GDM1 (cell line): ENCODE measurements around the gene EGFR.

Source experiments
- DNase-seq: peaks from one replicate; lab custom pipeline; 2025; lab: John Stamatoyannopoulos, UW

EGFR gene

DNA sequence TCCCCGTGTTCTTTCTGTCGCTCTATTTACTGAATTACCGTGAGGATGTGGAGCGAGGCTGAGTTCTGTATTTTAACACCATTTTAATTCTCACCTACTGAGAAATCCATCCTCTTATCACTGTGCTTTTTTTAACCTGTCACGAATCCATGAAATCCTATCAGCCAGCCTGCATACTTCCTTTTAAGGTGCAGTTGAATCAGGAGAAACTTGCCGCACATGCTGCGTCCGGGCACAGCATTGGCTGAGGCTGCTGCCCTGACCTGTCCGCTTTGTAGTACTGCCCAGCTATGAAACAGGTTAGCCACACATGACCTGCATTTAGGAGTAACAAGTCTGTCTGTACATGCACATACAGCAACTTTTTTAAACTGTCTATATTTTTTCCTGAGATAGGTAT, 82.5 kb downstream of the EGFR start:
- DNase-seq: no peak

DNA sequence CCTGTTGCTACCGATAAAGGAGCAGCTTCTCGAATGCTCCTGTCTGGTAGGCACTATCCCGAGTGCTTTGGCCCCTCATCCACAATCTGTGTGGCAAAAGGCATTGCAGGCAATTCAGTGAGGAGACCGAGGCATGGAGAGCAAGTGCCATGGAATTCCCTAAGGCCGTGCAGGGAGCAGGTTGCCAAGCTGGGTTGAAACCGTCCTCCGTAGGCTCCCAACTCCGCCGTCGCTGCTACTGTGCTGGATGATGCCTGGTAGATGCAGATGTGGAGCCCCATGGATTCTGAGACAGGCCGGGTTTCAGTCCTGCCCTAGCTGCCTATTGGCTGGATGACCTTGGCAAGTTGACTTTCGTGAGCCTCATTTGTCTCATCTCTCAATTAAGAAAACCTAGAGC, 85.3 kb downstream of the EGFR start:
- no peak for DNase-seq

DNA sequence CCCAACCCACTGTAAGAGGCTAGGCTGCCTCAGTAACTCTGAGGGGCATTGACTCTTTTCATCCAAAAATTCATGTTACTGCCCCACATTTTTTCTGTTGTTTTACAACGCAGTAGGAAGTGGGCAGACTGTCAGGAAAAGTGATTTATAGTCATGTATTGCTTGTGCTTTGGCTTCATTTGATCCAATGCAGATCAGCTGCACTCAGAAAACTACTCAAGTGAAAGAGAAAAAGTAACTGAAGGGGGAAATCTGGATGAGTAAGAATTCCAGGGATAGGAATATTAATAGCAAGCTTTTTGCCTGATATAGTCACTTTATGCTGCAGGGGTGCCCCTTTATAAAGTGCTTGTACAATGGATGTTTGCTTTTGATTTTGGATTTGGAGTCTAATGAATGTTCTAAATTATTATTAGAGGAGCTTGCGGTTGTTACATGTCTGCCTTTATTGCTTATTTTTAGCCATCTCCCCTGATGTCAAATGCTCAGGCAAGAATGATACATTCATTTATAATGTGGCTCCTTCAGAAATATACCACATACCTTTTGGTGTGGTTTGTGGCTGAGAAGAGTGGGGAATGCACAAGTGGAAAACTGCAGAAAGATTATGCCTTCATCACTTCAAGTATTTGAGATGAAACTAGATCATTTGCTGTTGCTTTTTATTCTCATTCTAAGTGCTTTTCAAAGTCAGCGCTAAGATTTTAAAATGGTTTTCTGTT, 86.1 kb downstream of the EGFR start:
- DNase-seq: no peak

DNA sequence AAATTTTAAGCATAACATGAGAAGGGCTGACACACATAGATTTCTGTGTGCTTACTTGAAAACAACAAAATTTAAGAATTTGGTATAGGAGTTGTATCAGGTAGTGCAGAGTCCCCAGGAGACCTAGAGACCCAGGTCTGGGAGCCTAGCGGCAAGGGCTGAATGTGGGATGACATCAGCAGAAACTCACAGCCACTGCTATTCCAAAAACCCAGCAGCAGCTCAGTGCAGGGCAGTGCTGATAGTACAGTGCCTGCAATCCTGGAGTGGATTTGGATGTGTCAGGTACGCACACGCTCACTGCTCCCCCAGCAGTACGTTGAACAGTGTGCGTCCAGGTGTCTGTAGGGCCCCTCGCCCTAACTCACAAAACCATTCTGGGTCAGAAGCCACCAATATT, 87.1 kb downstream of the EGFR start:
- DNase-seq: no peak

DNA sequence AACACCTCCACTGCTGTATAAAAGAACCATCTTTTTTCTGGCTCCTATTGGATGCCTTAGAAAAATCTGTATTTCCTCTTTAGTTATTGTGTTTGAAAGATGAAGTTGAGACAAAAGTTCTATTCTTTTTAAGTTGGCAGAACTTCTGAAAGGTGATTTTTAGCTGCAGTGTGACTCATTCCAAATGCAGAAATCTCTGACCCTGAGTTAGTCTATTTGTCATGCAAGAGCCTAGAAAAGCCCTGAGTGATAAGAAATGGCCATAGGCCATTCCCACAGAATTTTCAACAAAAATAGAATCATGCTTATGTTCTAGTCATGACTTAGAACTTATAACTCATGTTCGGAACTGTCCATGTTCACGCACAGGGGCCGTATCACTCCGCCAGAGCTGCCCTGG, 89.1 kb downstream of the EGFR start:
- no peak for DNase-seq

DNA sequence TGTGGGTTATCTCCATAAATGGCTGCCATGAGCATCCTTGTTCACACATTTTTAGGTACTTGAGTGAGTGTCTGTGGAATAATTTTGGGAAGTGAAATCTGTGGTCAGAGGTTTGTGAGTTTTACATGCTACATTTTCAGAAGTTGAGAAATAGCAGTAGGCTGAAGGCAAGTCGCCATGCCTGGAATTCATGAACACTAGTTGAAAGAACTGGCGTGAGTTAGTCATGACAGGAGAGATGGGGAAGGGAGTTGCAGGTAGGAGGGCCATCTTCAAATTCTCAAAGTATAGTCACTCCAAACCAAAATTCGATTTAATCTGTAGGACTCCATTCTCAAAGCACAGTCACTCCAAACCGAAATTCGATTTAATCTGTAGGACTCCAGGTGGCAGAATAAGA, 89.6 kb downstream of the EGFR start:
- DNase-seq: no peak

DNA sequence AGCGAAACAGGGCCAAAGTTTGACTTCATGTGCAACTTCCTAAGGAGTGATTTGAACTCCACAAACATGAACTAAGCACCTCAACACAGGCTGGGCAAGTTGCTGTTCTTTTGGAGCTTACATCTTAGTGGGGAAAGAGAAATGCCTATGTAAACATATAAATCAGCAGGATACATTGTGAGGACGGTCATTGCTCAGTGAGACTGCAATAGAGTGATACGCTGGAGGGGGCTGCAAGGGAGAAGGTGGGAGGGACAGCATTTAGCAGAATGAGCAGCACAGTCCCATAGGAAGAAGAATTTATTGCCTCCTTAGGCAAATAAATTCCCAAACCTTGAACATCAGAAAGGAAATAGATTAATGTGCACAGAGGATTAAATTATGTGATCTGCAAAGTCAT, 90.0 kb downstream of the EGFR start:
- no peak for DNase-seq

DNA sequence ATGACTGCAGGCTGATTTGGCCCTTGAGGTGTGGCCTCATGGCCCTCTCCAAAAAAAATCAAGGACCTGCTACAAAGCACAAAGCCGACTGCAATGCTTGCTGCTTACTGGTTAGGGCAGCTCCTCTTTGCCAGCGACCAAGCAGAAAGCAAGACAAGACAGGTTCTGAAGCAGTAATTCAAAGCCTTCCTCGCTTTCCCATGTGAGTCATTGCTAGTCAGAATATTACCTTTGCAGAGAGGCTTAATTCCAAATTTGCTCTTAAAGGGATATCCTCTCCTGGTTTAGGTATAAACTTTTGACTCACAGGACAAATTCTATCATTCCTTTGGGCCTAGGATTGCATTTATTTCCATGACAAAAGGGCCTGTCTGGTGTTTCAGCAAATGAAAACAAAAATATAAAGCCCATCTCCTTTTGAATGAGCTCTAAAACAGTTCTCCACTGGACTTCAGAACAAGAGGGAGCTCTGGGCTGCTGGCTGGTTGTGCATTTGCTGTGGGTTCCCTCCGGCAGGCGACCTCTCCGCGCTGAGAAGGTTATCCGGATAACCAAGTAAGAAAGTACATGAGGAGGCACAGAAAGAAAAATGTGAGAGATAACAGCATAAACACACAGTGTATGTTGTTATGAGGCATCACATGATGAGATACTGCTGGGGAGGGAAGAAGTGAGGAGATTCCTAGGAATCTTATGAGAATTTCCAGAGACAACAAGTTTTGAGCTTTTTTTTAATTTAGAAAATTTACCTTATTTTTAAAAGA, 90.8 kb downstream of the EGFR start:
- no peak for DNase-seq

DNA sequence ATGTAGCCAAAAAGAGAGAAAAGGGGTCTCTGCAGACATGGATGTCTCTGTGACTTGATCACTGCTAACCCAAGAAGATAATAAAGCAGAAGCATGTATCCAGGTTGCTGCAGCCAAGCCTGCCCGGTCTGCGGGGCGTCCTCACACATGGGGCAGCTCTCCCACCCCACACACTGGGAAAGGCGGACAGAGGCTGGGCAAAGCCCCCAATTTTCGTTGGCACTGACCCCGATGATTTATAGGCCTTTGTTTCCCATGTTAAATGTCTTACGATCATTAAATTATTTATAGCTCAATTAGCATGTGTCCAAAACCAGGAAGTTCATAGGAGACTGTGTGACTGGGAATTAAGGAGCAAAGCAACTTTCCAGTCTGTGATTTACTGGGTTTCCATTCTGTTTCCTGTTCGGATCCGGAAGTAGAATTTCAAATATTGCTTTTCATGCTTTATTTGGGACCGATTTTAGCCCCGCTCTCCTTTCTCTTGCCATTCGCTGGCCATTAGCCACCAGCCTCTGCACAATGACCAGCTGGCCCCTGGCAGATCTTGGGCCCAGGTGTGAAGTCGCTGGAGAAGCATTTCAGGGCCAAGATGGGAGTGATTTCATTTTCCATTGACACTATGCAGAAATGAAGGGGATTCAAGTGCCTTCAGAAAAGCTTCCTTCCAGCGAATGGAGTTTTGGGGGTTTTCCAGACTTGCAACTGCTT, 91.6 kb downstream of the EGFR start:
- DNase-seq: no peak

DNA sequence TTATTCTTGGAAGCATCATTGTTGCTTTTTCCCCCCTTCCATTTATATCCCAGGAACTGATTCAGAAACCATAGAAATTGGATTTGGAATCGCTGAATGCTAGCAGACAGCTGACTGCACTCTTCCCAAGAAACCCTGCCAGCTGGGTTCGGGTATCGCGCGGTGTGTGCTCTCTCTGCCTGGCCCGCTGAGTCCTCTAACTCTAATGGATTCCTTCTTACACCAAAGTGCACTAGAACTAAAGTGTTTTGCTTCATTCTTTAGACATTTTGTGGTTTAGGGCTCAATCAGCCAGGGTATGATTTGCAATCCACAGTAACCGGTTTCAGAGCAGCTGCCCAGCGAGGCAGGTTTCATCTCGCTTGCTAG, 92.2 kb downstream of the EGFR start:
- no peak for DNase-seq

DNA sequence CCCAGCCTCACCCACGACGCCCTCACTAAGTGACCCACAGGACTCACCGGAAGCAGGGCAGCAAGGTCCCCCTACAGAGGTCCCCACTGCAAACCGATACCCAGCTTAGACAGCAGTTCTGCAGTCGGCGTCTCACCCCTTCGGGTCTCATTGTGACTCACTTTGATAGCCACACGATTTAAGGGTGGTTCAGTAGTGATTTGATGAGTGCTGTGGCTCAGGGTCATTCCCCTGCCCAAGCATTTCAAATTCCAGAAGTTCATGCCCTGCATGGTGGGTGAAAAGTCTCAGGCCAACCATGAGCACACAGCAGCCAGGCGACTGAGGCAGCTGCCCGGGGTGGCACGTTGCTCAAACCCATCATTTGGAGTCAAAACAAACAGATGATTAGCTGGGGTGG, 93.2 kb downstream of the EGFR start:
- no peak for DNase-seq

DNA sequence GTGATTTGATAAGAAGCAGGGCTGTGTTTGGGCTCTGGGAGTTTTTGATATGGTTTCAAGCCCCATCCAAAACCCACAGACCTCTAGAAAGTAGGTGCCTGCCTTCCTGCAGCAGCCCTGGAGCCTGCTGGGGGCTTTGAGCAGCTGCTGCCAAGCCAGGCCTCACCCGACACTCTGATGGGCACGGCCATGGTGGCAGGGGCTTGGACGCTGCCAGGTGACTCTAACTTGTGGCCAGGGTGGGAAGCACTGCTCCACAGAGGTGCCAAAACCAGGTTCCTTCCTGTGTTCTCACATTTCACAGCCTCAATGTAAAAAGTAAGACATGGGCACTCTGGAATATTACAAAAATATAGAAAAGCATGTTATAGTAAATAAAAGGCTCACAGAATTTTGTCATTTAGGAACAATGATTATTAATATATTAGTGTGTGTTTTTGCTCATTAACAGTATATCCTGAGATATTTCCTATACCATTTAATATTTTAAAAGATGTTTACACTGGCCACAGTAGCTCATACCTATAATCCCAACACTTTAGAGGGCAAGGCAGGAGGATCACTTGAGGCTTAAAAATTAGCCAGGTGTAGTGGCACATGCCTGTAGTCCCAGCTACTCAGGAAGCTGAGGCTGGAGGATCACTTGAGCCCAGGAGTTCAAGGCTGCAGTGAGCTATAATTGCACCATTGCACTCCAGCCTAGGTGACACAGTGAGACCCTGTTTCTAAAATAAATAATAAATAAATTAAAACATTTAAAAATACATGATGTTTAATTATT, 95.1 kb downstream of the EGFR start:
- DNase-seq: no peak

DNA sequence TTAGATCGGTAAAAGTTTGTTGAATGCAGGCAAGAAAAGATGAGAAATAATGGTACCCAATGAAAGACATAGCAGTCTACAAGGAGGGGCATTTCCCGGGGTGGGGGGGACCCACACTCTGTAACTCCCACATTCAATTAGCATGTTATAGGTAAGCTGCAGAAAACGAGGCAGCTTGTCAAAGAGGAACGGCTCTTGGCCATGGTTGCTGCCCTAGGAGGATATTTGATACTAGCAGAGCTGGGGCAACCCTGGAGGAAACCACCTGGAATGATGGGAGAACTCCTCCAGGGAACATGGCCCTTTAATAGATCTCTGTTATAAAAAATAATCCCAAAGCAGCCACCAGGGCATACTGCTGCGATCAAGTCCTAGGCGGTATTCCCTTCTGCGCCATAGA, 98.5 kb downstream of the EGFR start:
- DNase-seq: no peak

DNA sequence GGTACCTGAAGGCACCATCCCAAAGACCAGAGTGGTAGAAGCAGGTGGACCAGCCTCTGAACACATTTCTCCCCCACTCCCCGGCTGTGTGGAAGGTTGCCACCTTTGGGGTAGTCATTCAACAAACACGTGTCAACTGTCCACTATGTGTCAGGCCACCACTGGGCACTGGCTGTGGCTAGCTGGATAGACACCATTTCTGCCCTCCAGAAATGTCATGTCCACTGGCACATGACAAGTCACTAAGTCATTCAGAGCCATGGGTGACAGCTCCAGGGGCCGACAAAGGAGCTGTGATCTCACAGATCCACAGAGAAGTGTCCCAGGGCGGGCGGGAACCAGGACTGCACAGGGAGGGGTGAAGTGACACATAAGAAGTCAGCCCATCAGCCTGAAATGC, 99.6 kb downstream of the EGFR start:
- DNase-seq: no peak

DNA sequence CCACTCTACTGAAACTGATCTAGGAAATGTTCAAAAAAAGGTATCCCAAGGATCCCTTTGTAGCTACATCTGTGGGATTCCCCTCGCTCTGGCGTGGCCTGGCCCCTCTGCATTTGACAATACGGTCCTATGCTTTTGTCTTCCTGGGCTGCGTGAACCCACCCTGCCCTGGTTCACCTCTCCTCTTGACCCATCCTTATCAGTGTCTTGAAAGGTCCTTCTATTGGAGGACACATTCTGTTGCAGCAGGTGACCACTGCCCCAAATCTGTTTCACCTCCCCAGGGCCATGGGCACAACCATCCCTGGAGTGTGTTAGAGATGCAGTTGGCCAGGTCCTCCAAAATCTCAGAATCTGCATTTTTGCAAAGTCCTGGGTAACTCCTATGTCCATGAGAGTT, 100.8 kb downstream of the EGFR start:
- DNase-seq: no peak

DNA sequence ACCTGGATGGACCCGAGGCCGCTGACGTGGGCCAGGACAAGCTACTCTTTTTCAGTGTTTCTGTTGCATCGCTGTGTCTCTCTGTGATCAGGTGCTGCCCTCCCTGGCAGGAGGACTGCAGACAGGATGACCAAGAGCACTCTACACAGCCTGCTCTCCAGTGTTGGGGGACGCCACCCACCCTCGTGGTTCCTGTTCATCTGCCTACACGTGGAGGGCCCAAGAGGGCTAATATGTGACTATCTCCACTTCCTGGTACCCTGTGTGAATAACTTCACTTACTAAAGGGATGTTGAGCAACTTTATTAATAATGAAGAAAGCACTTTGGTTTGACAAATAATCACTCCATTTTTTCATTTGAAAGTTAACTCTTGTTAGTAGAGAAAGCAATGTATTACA, 101.3 kb downstream of the EGFR start:
- no peak for DNase-seq

DNA sequence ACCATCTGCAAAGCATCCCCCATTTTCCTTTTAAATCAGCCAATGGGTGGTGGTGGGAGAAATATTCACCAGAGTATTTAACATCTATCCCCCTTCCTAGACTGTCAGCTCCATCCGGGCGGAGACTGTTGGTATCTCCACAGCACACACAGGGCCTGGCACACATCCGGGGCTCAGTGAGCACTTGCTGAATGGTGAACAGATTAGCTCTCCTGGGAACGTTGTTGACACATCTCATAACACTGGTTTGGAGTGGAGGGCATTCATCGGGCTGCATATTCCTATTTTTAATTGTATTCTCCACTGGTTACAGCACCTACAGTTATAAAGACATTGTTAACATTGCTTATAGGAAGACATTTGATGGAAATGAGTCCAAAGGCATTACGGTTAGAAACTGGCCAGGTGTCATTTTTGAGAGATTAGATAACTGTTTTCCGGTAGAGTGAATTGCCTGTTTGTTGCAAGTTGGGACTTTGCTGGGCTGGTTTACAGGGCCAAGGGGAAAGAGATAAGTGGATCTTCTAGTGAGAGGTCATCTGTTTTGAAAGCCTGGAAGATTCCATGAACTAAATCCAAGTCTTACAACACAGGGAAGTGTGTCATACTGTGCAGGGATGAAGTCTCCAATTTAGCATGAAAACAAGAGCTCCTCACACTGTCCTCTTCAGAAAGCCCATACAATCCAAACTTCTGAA, 101.8 kb downstream of the EGFR start:
- no peak for DNase-seq

DNA sequence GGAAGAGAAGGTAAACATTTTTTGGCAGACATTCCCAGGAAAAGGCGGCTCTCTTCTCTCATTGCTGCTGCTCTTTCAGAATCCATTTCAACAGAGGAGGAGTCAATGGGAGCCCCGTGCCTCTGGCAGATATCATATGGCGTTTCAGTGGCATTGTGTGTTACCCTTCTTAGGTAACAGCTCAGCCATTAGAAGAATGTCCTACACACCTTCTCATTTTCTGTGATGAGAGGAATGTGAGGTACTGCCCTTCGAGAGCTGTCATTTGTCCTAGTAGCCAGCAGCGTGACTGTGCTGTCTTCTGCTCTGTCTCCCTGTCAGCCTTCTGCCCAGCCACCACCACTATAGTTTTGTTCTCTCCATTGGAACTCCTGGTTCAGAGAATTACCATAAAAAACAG, 102.4 kb downstream of the EGFR start:
- no peak for DNase-seq

DNA sequence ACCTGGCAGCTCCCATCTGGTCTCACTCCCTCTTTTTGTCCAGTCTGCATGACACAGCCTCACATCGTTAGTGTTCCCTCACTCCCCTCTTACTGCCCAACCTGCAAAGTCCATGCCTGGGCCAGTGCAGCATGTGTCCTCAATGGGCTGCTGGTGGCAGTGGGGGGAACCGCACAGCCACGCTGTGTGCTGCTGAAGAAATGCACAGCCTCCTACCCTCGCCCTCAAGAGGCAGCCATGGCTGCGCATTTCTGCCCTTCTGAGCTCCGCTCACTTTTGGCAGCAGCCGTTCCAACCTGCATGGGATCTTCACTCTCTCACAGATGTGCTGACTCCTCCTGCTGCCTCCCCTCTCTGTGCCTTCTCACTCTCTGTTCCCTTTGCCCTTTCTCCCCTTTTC, 103.4 kb downstream of the EGFR start:
- DNase-seq: no peak

DNA sequence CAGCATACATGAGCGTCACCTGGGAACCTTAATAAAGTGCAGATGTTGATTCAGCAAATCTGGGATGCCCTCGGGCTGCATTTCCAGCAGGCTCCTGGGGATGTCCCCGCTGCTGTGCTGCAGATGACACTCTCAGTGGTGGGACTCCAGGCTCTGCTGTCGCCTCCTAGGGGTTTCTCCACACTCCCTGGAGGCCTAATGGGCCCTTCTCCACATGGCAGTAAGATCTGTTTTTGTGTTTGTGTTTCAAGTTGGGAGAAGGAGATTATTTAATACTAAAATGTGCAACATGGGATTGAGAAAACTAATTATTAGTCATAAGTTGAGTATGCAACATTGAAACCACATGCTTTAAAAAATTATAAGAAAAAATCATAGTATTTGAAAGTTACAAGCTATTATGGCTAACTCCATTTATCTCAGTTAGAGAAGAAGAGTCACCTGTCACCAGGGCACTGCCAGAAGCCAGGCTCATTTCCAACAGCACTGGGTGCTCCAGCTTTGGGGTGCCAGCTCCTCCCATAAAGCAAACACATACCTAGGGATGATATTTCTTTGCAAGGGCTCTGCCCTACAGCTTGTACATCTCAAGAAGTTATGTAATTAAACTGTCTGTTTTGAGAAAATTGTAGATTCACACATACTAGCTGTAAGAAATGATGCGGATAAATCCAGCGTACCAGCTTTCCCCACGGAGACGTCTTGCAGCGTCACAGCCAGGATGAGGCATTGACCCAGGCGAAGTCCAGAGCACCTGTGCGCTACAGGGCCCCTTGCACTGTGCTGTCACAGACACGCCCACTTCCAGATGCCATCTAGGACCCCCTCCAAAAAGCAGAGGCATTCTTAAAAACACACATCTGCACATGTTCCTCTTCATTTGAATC, 106.4 kb downstream of the EGFR start:
- no peak for DNase-seq

DNA sequence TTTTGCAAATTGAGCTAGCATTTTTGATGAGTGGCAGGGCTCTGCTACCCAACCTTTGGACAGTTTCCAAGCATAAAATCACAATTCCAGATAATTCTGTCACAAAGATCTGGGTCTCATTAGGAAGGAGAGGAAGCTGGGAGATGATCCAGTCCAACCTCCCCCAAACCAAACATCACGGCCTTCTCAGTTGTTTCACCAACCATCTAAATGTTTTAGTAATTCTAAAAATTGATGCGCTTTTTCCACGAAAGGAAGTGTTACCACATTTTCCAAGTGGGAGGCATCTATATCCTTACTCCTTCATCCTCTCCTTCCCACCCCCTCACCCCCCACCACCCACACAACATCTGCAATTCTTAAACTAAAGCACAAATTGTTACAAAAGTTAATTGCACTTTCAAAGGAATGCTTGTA, 108.3 kb downstream of the EGFR start:
- no peak for DNase-seq
